Vagina (tissue), 2 donors: ENCODE data around the gene TEAD2.

Experiments used
- CTCF ChIP-seq, 3 experiments: fragments of 450-650 bp in 2 of 3; fragments of 200-600 bp in 1 of 3; sonication (generic) in 1 of 3; IDR thresholded peaks; one replicate each; pipeline ENCODE4 v1.5.1; 2017 to 2019; ENCODE audit warnings: antibody characterized with exemption in 3 of 3, mild to moderate bottlenecking in 2 of 3, moderate library complexity in 2 of 3
- POLR2A ChIP-seq, 2 donors: fragments of 450-650 bp; IDR thresholded peaks; one replicate each; pipeline ENCODE4 v1.6.1; 2017; ENCODE audit warnings: antibody characterized with exemption in 2 of 2, mild to moderate bottlenecking in 2 of 2, moderate library complexity in 2 of 2

DNA sequence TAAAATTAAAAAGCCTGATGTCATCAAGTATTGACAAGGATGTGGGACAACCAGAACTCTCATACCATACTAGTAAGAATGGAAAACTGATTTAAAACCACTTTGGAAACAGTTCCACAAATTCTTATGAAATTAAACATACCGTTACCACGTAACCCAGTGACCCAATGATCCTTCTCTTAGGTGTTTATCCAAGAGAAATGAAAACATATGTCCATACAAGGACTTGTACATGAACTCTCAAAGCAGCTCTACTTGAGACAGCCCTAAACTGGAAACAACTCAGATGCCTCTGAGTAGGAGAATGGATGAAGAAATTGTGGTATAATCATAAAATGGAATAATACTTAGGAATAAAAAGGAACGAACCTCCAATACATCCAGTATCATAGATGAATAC lies 64.8 kb downstream of the TEAD2 start:
- TF ChIP-seq POLR2A (IDR thresholded peaks at IDR 0.05) (no peak), CTCF (IDR thresholded peaks at IDR 0.05) (no peak)
